Stomach (tissue), 9 donors: ENCODE results near the gene C9orf43. TPM values are rescaled to one million over a fixed set of nuclear protein-coding genes. Genes with fewer than 3 reads are reported as not detected.
A peak's percentile ranks its signal among the peaks of the same experiment; 100 is the strongest.

Source experiments
- DNase-seq, 2 donors: peaks; one replicate each; pipeline versions ENCODE4 v3.0.0 to v3.0.0-alpha.2; 2013 to 2019
- H3K27ac ChIP-seq, 5 donors: fragments of 200-600 bp in 4 of 5; sonication (generic) in 4 of 5; one replicate each; pipeline ENCODE4 v1.5.1; 2013 to 2019; ENCODE audit warnings: mild to moderate bottlenecking in 1 of 5, moderate library complexity in 1 of 5
- H3K27me3 ChIP-seq, 3 donors: fragments of 200-600 bp; sonication (generic); one replicate each; pipeline ENCODE4 v1.5.1; 2017 to 2019; ENCODE audit warnings: mixed run types in 1 of 3
- H3K36me3 ChIP-seq, 4 donors: fragments of 200-600 bp; sonication (generic); 1 replicate in 3 of 4; 2 replicates in 1 of 4; pipeline ENCODE4 v1.5.1; 2016 to 2019
- H3K4me1 ChIP-seq, 4 donors: fragments of 200-600 bp; sonication (generic); one replicate each; pipeline ENCODE4 v1.5.1; 2016 to 2019
- H3K4me3 ChIP-seq, 4 donors: fragments of 200-600 bp; sonication (generic) in 3 of 4; one replicate each; pipeline ENCODE4 v1.5.1; 2016 to 2019; ENCODE audit warnings: mild to moderate bottlenecking in 1 of 4
- H3K9me3 ChIP-seq, 4 donors: fragments of 200-600 bp; sonication (generic); one replicate each; pipeline ENCODE4 v1.5.1; 2016 to 2019
- CTCF ChIP-seq, 7 experiments: fragments of 450-650 bp in 4 of 7; fragments of 200-600 bp in 3 of 7; sonication (generic) in 3 of 7; IDR thresholded peaks; one replicate each; pipeline ENCODE4 v1.5.1; 2016 to 2019; ENCODE audit warnings: antibody characterized with exemption in 7 of 7, control low read depth in 2 of 7, mild to moderate bottlenecking in 1 of 7
- EP300 ChIP-seq: sonication (generic); formaldehyde crosslinking; IDR thresholded peaks from one replicate; pipeline ENCODE4 v1.6.1; 2017; ENCODE audit warnings: antibody characterized with exemption
- POLR2A ChIP-seq, 4 donors: fragments of 450-650 bp; IDR thresholded peaks; one replicate each; pipeline ENCODE4 v1.6.1; 2016; ENCODE audit warnings: antibody characterized with exemption in 4 of 4, control low read depth in 2 of 4, mild to moderate bottlenecking in 1 of 4, moderate library complexity in 1 of 4
- POLR2AphosphoS5 ChIP-seq, 3 donors: sonication (generic); formaldehyde crosslinking; IDR thresholded peaks; one replicate each; pipeline ENCODE4 v1.6.1; 2016; ENCODE audit warnings: antibody characterized with exemption in 3 of 3
- WGBS, 5 donors: extraction: QIAGEN DNeasy Blood & Tissue Kit in 3 of 5; methylation state at CpG; one replicate each; pipeline versions ENCODE4 v1.1.5 to v1.1.7; 2013 to 2018; 5-methylcytosine and 5-hydroxymethylcytosine counted together
- intact Hi-C: fragments of 100-400 bp; cut with DNase I; formaldehyde crosslinking; loops from one replicate; pipeline ENCODE4 v1.15.1; 2023; ENCODE audit warnings: low total_unique reads
- polyA plus RNA-seq, 3 donors: library from polyadenylated mRNA; stranded (reverse); fragments of 200-250 nt; gene quantifications; one replicate each; pipeline ENCODE4 v1.2.3, GENCODE V29; 2013
- total RNA-seq, 5 donors: library from RNA; depleted of rRNA; stranded (reverse); fragments of >200 nt; gene quantifications; one replicate each; pipeline versions ENCODE4 v1.1.0 to v1.2.3, GENCODE V29; 2014 to 2016
- donor health status: healthy with polysubstance abuse.
- donor health status: Bipolar disorder and iron deficiency.
- donor health status: healthy.

Gene C9orf43
- total and polyA plus RNA-seq, 8 donors, result 0.19 to 0.61 (median 0.58) TPM; not detected in 3

GRCh38 chr9:113471143-113471542 lies 60.6 kb downstream of the C9orf43 start:
- Histone ChIP-seq H3K4me3 (no peak overlapping the region), H3K27me3 (no peaks in the 10 kb centered on the region), H3K9me3 (no peaks in the 10 kb centered on the region), H3K4me1 (peaks cover 0 to 31% (median 15%) of the 10 kb centered on the region in 4 donors), H3K36me3 (no peaks in the 10 kb centered on the region), H3K27ac (no peak overlapping the region)
- no peak for DNase-seq
- intact Hi-C loops, result no loop called here
- no peak for TF ChIP-seq POLR2A (IDR thresholded peaks at IDR 0.05)
- TF ChIP-seq POLR2AphosphoS5 (IDR thresholded peaks at IDR 0.05), result no peak
- no peak for TF ChIP-seq CTCF (IDR thresholded peaks at IDR 0.05)
- TF ChIP-seq EP300, result no peak
- WGBS, 5 donors, result 55 to 82% (median 81%) methylated on average over 1 of the region's 1 CpG

- 88 to 96% (median 93%) methylated on average over 6 of the region's 6 CpGs for WGBS, 5 donors
- Histone ChIP-seq H3K27ac (no peak overlapping the region), H3K27me3 (no peaks in the 10 kb centered on the region), H3K9me3 (no peaks in the 10 kb centered on the region), H3K4me1 (peaks cover 2 to 34% (median 14%) of the 10 kb centered on the region in 4 donors), H3K4me3 (no peak overlapping the region), H3K36me3 (no peaks in the 10 kb centered on the region)
- DNase-seq, result no peak
- intact Hi-C loops, result no loop called here
- TF ChIP-seq POLR2A (IDR thresholded peaks at IDR 0.05), result no peak
- no peak for TF ChIP-seq POLR2AphosphoS5 (IDR thresholded peaks at IDR 0.05)
- TF ChIP-seq CTCF (IDR thresholded peaks at IDR 0.05), result no peak
- no peak for TF ChIP-seq EP300
Measured at GRCh38 chr9:113471566-113471965, 61.0 kb downstream of the C9orf43 start.

GRCh38 chr9:113472199-113472598 lies 61.7 kb downstream of the C9orf43 start:
- Histone ChIP-seq H3K27ac (no peak overlapping the region), H3K4me1 (peaks cover 5 to 41% (median 16%) of the 10 kb centered on the region in 4 donors), H3K27me3 (no peaks in the 10 kb centered on the region), H3K9me3 (no peaks in the 10 kb centered on the region), H3K36me3 (no peaks in the 10 kb centered on the region), H3K4me3 (no peak overlapping the region)
- intact Hi-C loops, result no loop called here
- TF ChIP-seq POLR2A (IDR thresholded peaks at IDR 0.05) (no peak), POLR2AphosphoS5 (IDR thresholded peaks at IDR 0.05) (no peak), EP300 (no peak), CTCF (IDR thresholded peaks at IDR 0.05) (no peak)
- 95 to 98% (median 96%) methylated on average over 5 of the region's 5 CpGs for WGBS, 5 donors
- DNase-seq, result no peak

GRCh38 chr9:113474360-113475028 lies 63.9 kb downstream of the C9orf43 start:
- no peak overlapping the region for H3K4me3 ChIP-seq
- H3K4me1 ChIP-seq, result peaks cover 5 to 53% (median 22%) of the 10 kb centered on the region in 4 donors
- TF ChIP-seq EP300 (no peak), POLR2AphosphoS5 (IDR thresholded peaks at IDR 0.05) (no peak), CTCF (IDR thresholded peaks at IDR 0.05) (no peak), POLR2A (IDR thresholded peaks at IDR 0.05) (no peak)
- no peaks in the 10 kb centered on the region for H3K36me3 ChIP-seq
- intact Hi-C loops, result no loop called here
- H3K27ac ChIP-seq, result peak overlapping the region in 2 of 5 donors; percentile 11 to 69
- H3K9me3 ChIP-seq, result no peaks in the 10 kb centered on the region
- WGBS, 5 donors, result 72 to 87% (median 77%) methylated on average over 8 of the region's 8 CpGs
- DNase-seq, result peak in 1 of 2 donors; percentile 76
- no peaks in the 10 kb centered on the region for H3K27me3 ChIP-seq
